Measurements from ENCODE around the gene TOP2A. TPM values are rescaled to one million over a fixed set of nuclear protein-coding genes. Genes with fewer than 3 reads are reported as not detected.
"Not testable (repeated sequence)": the region's sequence is repeated elsewhere in the genome, so short reads cannot be mapped to it uniquely, and the experiment has no call there.

The TOP2A gene
- total RNA-seq, 1 donor from 2014 or later, result 2.9 TPM

DNA sequence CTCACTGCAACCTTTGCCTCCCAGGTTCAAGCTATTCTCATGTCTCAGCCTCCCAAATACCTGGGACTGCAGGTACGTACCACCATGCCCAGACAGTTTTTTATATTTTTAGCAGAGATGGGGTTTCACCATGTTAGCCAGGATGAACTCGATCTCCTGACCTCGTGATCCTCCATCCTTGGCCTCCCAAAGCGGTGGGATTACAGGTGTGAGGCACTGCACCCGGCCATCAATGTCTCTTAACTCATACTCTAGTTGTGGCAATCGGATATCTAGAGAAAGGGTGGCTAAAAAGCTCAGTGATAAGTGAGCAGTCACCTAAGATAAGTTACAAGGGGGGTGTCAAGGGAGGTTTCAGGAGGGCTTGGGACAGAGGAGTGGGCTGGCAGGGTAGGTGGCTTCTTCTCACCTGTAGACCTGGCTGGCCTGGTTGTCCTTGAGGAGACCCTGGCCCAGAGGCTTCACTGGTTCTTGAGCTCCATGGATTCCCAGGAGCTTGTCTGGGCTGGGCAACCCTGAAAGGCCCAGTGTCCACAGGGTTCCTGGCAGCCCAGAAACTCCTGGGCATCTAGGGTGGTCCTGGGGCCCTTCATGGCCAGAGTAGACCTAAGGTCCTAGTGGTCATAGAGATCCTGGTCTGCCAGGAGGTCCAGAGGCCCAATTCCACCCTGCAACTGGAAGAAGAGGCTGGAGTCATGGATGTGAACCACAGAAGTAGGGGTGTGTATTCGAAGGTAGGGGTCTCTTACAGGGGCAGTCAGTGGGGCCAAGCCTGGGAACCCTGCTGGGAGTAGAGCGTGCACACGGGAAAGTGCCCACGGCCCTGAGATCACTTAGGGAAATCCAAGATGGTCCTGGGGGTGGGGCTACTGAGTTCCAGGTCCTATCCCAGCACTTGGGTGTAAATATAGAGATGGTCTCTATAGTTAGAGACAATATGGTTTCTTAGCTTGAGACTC is 12.9 kb upstream of the TOP2A start:
- peak; percentile 29 for DNase-seq (ENCODE audit: low spot score)

DNA sequence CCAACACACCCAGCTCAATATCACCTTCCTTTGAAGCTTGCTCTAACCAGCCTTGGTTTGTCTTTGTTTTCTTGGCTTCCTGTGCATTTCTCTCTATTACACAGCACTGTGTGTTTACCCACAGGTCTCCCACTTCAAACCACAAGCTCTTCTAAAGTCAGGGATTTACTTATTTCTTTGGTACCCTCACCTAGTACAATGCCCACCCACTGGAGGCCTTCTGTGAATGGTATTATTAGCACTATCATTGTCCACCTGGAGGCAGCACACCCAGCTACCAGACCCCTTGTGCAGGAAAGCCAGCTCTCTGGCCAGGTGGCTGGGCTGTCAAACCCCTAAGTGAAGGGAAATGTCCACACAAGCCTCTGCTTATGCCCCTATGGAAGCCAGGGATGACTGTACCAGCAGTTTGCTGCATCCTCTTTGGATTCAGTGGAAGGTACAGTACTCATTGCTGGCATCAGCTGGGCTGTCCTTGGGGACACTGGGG is 9.4 kb upstream of the TOP2A start:
- DNase-seq (ENCODE audit: low spot score), result no peak

DNA sequence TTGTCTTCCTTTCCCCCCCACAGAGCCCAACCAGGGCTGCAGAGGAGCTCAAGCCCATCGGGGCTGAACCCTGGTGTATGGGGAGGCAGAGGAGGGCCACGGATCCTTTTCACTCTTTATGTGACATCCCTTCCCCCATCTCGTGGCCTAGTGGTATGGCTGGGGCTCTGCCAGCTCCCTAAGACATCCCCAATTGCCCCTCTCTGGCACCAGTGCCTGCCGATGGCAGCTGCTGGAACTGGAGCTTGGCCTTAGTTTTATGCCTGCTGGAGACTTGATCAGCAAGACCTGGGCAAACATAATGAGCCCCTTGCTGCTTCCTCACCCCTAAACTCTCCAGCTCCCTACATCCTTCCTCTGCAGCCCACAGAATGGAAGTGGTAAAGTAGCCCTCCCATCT is 8.0 kb upstream of the TOP2A start:
- no peak for DNase-seq (ENCODE audit: low spot score)

DNA sequence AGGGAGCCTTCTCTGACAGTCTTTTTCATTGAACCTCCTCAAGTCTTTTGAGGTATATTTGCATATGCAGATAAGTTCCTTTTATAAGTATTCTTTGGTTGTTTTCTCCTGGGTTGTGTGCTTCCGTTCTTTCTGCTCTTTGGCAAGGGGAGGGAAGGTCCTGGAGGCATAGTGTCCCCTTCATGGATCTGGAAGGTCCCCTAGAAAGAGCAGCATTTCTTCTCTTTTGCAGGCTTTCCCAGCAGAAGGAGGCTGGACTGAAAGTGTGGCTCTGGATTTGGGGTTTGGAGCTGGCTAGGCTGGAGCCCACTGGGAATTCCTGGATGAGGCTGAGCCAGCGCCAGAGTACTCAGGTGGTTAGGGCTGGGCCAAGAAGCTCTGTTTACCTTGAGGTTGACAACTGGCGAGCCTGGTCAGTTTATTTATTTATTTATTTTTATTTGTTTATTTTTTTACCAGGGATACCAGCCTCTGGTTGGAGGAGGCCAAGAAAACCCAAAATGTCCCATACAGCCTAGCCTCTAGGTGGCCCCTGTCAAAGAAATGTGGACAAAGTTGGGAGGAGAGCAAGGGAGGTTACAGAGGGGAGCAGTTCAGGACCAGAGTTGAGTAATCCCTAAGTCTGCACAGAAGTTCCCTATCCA is 5.4 kb upstream of the TOP2A start:
- DNase-seq (ENCODE audit: low spot score), result no peak

DNA sequence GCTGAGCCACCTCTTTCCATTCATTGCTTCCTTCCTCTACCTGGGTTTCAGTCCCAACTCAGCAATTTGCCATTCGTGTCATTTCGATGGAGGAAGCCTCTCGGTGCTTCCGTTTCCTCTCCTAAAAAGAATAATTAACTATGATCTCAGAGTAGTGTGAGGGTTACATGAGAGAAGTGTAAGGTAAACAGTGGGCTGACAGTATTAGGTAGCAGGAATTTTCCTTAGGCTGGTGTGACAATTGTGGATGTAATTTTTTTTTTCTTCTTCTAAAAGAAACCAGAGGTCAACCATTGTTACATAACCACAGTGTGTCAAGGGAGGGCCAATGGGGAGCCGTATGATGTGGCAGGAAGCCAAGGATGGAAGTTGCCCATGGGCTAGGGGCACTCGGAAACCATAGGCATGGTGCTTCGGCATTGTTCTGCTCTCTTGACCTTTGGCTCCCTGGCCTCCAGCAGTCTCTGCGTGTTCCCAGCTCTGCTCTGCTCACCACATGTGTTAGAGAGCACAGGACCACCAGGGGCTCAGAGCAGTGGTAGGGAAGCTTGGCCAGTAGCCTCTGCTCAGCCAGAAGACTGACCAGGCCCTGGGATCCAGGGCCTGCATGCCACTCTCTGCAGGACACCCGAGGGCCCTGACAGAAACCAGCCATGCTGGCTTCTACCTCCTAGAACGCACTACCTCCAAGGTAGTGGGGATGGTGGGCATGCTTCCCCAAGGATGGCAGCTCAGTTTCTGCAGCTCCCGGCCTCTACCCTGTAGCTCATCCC is 2.0 kb upstream of the TOP2A start:
- no peak for DNase-seq (ENCODE audit: low spot score)

DNA sequence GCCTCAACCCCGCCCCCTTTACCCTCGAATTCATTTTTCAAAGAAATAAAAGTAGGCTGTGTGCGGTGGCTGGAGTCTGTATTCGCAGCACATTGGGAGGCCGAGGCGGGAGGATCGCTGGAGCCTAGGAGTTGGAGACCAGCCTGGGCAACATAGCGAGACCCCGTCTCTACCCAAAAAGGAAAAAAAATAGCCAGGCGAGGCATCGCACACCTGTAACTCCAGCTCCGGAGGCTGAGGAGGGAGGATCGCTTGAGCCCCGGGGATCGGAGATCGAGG is 671 bp upstream of the TOP2A start:
- peak; percentile 59 for DNase-seq (ENCODE audit: low spot score)

DNA sequence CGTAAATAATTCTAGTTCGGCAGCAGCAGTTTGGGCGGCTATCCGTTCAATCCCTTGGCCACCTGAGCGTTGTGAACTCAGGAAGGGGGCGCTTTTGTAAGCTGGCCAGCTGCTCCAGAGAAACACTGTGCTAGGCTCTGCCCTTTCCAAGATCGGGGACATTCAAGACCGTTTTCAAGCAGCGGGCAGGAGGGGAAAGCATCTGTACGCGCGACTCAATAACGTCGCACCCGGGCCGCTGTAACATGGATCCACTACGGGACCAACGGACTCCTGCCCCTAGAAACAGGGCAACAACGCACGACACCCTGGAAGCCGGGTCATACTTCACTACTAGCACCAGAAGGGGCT is 463 bp downstream of the TOP2A start:
- DNase-seq (ENCODE audit: low spot score), result no peak

DNA sequence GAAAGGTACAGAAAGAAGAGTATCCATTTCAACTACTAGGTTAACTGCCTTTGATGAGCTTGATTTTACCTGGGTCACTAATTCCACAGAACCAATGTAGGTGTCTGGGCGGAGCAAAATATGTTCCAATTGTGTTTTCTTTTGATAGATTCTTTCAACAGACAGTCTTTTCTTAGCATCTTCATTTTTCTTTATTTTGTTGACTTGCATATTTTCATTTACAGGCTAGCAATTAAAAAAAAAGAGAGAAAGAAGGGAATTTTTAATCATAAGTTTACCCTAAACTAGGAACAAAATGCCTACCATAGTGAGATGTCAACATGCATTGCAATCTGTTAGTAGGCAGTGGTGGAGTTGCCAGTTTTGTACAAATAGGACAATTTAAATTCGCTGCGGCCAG is 1.0 kb downstream of the TOP2A start:
- DNase-seq (ENCODE audit: low spot score), result no peak

DNA sequence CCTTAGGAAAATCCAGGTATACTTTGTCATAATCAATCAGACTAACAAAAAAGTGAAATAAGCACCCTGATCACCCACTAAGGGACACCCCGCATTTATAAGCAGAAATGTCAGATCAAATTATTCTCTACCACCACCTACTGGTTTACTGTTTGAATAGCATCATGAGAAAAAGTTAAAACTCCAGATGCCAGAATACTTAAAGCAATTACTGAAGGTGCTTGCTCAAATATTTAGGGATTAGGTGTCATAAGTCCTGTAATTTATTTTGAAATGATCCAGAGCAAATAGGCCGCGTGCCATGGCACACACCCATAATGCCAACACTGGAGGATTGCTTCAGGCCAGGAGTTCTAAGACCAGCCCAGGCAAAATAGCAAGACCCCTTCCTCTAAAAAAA is 2.3 kb downstream of the TOP2A start:
- no peak for DNase-seq (ENCODE audit: low spot score)

DNA sequence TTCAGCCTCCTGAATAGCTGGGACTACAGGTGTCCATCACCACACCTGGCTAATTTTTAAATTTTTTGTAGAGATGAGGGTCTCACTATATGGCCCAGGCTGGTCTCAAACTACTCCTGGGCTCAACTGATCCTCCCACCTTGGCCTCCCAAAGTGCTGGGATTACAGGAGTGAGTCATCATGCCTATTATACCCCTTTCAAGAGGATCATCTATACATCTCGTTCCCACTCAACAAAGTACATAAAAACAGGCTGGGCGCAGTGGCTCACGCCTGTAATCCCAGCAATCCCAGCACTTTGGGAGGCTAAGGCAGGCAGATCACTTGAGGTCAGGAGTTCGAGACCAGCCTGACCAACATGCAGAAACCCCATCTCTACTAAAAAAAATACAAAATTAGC is 3.4 kb downstream of the TOP2A start:
- not testable (repeated sequence) for DNase-seq (ENCODE audit: low spot score)

DNA sequence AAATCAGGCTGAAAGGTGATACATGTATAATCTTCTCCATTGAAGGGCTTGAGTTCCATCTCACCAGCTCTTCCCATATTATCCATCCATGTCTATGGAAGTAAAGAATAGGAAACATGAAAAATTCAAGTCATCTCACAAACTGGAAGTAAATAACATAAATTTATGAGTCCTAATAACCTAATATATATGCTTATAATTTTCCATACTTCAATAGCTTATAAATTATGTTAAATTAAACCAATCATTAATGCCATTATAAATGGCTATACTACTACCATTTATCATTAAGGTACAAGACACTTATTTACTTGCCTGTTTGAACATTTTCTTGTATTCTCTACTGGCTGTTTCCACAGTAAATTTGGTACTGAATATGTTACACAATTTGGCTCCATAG is 4.8 kb downstream of the TOP2A start:
- no peak for DNase-seq (ENCODE audit: low spot score)

DNA sequence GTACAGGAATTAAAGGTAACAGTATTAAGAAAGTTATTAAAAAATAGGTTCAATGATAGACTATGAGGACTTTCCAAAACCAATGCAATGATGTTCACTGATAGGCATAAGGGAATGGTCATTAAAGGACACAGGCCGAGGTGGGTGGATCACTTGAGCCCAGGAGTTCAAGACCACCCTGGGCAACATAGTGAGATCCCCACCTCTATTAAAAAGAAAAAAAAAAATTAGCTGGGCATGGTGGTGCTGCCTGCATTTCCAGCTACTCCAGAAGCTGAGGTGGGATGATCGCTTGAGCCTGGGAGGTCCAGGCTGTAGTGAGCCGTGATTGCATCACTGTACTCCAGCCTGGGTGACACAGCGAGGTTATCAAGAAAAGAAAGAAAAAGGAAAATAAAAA is 5.9 kb downstream of the TOP2A start:
- no peak for DNase-seq (ENCODE audit: low spot score)

DNA sequence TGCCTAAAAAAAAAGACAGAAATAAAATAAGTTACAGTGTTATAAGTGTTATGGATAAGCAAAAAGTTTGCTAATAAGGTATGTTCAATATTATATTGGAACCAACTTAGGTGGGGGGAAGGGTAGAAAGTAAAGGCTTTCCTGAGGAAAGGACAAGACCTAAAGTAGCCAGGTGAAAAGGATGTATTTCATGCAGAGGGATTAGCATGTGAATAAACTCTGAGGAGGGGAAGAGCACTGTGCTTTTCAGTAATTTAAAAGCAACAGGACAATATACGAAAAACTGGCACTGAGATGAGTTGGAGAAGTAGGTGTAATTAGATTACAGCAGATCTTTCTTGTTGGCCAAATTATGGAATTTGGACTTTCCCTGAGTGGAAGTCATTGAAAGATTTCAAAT is 7.6 kb downstream of the TOP2A start:
- DNase-seq (ENCODE audit: low spot score), result no peak

DNA sequence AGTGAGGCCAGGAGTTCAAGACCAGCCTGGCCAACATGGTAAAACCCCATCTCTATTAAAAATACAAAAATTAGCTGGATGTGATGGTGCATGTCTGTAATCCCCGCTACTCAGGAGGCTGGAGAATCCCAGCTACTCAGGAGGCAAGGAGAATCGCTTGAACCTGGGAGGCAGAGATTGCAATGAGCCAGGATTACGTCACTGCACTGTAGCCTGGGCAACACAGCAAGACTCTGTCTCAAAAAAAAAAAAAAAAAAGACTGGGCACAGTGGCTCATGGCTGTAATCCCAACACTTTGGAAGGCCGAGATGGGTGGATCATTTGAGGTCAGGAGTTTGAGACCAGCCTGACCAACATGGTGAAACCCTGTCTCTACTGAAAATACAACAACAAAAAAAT is 8.2 kb downstream of the TOP2A start:
- DNase-seq (ENCODE audit: low spot score), result not testable (repeated sequence)

DNA sequence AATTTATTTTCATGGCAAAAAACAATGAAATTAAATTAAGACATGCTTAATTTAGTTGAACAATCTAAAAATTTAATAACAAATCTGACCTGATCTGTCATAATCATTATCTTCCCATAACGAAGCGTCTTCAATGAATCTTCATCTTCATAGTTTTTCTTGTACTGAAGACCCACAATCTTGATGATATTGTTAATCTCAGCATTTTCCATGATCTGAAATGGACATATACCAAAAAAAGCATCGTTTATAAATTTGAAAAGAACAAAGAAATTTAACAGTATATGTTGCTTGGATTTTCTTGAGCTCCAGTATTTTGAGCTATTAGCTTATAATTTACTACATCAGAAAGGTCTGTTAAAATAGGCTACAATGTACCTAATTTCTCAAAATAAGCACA is 10.2 kb downstream of the TOP2A start:
- no peak for DNase-seq (ENCODE audit: low spot score)

DNA sequence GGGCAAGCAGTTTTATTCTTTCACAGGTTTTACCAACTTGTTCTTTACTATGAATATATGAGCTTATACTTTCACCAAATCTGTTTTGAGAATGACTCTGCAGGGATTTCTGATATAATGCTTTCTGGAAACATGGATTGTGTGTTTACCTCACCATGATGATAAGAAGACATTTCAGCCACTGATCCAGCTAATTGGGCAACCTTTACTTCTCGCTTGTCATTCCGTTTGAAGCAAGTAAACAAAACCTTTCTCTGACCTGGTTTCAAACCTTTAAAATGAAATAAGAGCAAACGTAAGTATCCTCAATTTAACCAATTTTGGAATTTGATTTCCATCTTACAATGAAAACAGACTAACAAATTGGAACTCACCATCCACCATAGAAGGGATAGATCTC is 13.7 kb downstream of the TOP2A start:
- no peak for DNase-seq (ENCODE audit: low spot score)

DNA sequence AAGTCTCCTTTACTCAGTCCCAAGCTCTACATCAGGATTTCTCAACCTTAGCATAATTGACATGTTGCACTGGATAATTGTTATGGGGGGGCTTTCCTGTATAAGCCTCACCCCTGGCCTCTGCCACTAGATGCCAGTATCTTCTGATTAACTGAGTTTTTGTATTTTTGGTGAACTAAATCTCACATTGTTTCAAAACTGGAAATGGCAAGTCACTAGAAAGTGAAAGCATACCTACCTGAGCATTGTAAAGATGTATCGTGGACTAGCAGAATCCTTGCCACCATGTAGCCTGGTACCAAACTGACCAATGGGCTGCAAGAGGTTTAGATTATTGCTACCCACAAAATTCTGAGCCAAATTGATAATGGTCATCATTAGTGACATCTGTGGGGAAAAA is 15.0 kb downstream of the TOP2A start:
- no peak for DNase-seq (ENCODE audit: low spot score)

DNA sequence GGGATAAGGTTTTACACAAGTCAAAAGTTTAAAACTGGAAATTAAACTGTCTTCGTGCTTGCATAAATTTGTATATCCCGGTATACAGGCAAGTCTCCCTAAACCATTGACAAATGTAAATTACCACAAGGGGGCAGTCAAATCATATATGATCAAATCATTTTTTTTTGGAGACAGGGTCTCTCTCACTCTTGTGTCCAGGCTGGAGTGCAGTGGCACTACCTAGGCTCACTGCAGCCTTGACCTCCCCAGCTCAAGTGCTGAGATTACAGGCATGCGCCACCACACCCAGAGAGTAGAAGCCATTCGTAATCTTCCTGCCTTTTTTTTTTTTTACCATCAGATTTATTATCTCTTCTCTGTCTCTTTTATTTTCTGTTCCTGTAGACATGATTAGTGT is 18.5 kb downstream of the TOP2A start:
- DNase-seq (ENCODE audit: low spot score), result no peak

DNA sequence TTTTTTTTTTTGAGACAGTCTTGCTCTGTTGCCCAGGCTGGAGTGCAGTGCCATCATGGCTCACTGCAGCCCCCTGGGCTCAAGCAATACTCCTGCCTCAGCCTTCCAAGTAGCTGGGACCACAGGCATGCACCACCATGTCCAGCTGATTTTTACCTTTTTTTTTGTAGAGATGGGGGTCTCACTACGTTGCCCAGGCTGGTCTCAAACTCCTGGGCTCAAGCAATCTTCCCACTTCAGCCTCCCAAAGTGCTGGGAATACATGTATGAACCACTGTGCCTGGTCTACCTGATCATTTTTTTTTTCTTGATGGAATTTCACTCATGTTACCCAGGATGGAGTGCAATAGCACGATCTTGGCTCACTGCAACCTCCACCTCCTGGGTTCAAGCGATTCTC is 31.1 kb downstream of the TOP2A start:
- not testable (repeated sequence) for DNase-seq (ENCODE audit: low spot score)

DNA sequence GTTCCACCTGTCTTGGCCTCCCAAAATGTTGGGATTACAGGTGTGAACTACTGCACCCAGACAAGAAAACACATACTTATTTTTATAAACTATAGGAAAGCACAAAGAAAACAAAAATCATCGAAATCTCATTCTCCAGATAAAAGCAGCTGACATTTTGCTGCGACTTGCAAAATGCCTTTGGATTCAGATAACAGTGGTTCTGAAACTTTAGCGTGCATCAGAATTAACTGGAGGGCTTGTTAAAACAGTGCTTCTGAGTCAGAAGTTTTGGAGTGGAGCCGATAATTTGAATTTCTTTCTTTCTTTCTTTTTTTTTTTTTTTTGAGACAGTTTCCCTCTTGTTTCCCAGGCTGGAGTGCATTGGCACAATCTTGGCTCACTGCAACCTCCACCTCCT is 35.4 kb downstream of the TOP2A start:
- DNase-seq (ENCODE audit: low spot score), result no peak

DNA sequence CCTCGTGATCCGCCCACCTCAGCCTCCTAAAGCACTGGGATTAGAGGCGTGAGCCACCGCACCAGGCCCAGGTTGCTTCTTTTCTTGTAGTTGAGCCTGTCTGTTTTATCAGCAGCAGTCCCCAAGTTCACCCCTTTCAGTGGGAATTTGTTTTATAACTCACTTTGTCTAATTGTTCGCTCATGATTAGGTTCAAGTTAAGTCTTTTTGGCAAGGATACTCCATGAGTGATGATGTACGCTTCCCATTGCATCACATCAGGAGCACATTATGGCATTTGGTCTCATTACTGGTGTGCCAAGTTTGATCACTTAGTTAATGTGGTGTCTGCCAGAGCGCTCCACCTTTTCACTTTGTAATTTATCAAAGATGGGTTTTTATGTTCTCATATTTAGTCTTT is 38.7 kb downstream of the TOP2A start:
- no peak for DNase-seq (ENCODE audit: low spot score)

DNA sequence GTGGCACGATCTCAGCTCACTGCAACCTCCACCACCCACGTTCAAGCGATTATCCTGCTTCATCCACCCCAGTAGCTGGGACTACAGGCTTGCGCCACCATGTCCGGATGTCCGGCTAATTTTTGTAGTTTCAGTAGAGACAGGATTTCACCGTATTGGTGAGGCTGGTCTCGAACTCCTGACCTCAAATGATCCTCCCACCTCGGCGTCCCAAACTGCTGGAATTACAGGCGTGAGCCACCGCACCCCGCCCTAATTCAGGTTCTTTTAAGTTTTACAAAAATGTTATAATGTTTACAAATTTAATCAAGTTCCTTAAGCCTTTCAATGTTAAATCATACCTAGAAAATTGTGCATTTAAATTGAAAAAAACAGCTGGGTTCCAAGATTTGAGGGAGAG is 39.9 kb downstream of the TOP2A start:
- no peak for DNase-seq (ENCODE audit: low spot score)

DNA sequence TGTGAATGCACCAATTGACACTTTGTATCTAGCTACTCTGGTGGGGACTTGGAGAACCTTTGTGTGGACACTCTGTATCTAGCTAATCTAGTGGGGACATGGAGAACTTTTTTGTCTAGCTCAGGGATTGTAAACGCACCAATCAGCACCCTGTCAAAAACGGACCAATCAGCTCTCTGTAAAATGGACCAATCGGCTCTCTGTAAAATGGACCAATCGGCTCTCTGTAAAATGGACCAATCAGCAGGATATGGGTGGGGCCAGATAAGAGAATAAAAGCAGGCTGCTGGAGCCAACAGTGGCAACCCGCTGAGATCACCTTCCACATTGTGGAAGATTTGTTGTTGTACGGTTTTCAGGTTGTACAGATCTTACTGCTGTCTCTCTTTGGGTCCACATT is 41.2 kb downstream of the TOP2A start:
- DNase-seq (ENCODE audit: low spot score), result not testable (repeated sequence)

Data from ureter (tissue), 1 donor.